HFF-Myc (cell line): Measurements from ENCODE around the gene CHAD.

Experiments
- DNase-seq: peaks from one replicate; pipeline ENCODE4 v3.0.0-alpha.2; 2011; ENCODE audit warnings: low read depth; ENCODE audit errors: extremely low read depth
- H3K4me3 ChIP-seq: replicated peaks from 2 replicates; pipeline ENCODE4 v1.5.1; 2011; ENCODE audit warnings: low read depth, mild to moderate bottlenecking, control low read depth, low read length
- TF ChIP-seq, protein P1 (sequence below): IDR thresholded peaks from 2 replicates; pipeline ENCODE4 v1.5.1; 2012; ENCODE audit warnings: mild to moderate bottlenecking, low read depth, low read length, control low read depth; ENCODE audit errors: missing control alignments

Gene CHAD

DNA sequence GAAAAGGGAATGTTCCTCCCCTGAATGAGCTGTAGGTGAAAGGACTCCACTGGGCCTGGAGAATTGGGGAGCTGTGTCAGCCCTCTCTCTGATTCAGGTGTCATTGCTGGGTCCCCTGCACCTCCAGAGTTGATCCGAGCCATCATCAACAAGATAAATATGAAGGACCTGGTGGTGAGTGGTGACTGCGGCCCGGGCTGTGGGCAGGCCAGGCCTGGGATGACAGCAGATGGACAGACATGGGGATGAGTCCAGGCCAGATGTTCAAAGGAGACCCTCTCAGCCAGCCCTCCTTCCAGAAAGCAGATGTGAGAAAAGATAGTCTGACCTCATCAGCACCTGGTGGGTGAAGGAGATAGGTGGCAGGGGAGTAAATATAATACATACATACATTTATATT, 4.6 kb downstream of the CHAD start:
- H3K4me3 ChIP-seq = no peak overlapping the region
- DNase-seq = no peak
- TF ChIP-seq, protein P1, sequence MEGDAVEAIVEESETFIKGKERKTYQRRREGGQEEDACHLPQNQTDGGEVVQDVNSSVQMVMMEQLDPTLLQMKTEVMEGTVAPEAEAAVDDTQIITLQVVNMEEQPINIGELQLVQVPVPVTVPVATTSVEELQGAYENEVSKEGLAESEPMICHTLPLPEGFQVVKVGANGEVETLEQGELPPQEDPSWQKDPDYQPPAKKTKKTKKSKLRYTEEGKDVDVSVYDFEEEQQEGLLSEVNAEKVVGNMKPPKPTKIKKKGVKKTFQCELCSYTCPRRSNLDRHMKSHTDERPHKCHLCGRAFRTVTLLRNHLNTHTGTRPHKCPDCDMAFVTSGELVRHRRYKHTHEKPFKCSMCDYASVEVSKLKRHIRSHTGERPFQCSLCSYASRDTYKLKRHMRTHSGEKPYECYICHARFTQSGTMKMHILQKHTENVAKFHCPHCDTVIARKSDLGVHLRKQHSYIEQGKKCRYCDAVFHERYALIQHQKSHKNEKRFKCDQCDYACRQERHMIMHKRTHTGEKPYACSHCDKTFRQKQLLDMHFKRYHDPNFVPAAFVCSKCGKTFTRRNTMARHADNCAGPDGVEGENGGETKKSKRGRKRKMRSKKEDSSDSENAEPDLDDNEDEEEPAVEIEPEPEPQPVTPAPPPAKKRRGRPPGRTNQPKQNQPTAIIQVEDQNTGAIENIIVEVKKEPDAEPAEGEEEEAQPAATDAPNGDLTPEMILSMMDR = no peak

DNA sequence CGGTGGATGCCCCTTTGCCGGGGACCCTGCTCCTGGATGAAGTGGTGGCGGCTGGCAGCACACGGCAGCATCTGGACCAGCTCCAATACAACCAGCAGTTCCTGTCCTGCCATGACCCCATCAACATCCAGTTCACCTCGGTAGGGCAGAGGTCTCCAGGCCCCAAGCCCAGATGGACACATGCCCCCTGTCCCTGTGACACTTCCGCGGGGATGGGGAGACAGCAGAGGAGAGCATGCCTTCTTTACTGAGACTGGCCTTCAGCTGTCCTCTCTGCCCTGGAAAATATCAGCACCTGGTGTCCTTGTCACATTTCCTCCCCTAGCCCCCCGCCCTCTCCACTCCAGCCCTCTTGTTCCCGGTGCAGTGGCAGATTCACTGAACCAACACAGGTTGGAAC, 6.2 kb downstream of the CHAD start:
- TF ChIP-seq, protein P1 = no peak
- DNase-seq = no peak
- H3K4me3 ChIP-seq = no peak overlapping the region

DNA sequence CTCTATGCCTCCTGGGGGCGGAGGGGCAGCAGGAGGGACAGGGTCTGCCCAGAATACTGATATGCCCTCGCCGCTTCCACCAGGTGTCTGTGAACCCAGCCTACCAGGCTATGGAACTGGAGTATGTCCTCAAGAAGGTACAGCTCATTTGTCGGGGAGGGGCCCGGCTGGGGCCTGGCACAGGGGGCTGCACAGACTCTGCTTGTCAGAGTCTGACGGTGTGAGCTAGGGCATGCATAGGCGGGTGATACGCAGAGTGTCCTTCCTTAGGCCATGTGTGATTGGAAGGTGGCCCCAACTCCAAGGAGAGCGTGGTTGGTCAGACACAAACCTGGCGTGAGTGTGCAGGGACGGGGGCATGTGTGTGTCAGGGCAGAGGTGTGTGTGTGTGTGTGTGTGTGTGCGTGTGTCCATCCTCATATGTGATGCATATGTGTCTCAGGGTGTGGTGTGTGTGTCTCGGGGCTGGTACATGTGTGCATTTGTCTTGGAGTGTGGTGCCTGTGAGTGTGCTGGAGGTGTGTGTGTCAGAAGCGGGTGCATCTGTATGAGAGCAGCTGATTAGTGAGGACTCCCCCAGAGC, 7.0 kb downstream of the CHAD start:
- DNase-seq = no peak
- TF ChIP-seq, protein P1 = no peak
- H3K4me3 ChIP-seq = no peak overlapping the region

DNA sequence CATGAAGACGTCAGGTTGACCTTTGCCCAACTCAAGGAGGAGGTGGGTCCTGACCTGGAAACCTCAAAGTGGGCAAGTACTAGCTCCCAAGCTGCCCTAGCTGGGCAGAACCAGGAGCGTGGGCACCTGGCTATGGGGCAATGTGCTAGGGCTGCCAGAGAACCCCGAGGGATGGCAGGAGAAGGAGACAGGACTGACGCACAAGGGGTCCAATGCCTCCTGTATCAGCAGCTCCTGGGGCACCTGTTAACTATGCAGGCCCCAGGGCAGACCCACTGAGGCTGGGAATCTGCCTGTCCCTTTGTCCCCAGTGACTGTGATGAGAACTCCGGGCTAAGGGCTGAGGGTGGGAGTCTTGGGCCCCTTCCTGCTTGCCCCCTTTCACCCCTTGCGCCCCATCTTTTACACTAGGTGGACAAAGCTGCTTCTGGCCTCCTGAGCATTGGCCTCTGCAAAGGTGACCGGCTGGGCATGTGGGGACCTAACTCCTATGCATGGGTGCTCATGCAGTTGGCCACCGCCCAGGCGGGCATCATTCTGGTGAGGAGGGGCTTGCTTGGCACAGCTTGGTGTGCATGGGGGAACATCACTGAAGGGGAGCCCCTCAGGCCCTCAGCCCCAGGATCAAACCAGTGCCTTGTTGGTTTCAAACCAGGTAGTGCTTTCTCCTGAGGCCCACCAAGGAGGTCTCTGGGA, 7.7 kb downstream of the CHAD start:
- no peak for DNase-seq
- TF ChIP-seq, protein P1 = no peak
- no peak overlapping the region for H3K4me3 ChIP-seq

DNA sequence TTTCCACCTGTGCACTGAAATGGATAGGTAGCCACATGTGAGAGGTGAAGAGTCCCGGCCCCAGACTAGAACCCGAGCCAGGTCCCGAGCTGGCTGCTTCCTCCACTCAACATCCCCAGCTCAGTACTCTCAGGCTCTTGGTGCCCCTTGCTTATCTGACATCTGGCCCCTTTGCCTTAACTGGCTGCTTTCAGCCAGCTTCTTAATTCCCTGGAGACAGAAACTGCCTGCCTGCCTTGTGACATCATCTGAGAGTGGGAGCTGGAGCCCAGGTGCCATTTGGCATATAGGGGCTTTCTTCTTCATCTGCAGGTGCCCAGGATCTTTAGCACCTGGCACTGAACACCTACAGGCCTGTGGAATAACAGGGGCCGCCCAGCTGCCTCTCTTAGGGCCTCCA, 8.9 kb downstream of the CHAD start:
- no peak overlapping the region for H3K4me3 ChIP-seq
- TF ChIP-seq, protein P1 = no peak
- no peak for DNase-seq

DNA sequence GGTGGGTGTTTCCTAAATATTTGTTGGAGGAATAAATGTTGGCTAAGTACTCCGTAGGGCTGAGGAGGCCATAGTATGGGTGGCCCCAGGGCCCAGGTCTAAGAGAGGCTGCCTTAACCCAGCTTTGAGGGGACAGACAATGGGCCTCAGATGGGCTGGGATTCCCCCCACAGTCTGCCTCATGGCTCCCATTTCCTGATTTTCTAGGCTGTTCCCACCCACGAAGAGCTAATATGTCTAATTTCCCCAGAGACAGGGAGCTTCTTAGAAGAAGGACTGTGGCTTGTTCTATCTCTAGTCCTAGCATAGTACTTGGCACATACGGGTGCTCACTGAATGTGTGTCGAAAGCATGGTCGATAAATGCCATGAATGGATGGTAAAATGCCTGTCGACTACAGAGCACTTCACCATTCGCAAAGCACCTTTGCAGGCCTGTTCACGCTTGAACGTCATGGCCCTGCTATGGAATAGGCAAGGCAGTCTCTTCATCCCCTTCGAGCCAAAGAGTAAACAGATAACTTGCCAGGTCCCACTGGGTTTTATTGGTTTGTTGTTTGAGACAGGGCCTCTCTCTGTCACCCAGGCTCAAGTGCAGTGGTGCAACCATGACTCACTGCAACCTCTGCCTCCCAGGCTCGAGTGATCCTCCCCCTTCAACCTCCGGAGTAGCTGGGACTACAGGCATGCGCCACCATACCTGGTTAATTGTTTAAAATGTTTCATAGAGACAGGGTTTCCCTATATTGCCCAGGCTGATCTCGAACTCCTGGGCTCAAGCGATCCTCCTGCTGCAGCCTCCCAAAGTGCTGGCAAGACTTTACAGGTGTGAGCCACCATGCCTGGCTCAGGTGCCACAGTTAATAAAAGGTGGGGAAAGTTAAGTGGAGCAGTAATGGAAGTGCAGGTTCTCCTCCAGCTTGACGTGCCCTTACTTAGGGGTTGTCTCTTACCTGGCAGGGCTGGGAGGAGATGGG, 9.7 kb downstream of the CHAD start:
- TF ChIP-seq, protein P1 = no peak
- no peak for DNase-seq
- H3K4me3 ChIP-seq = no peak overlapping the region
